ENCODE measurements around the gene E2F6.

Gene E2F6

GRCh38 chr2:11399438-11399762 is 66.6 kb downstream of the E2F6 start:
- no peak for DNase-seq (ENCODE audit: low read depth)
- no peak overlapping the region for H3K4me3 ChIP-seq (ENCODE audit: control insufficient read depth, low read depth, low read length)
- no peak for TF ChIP-seq CTCF (conservative IDR thresholded peaks at IDR 0.05; ENCODE audit: control insufficient read depth, insufficient read depth, low read depth, low read length)

GRCh38 chr2:11398750-11399437 is 67.1 kb downstream of the E2F6 start:
- no peak for DNase-seq (ENCODE audit: low read depth)
- no peak for TF ChIP-seq CTCF (conservative IDR thresholded peaks at IDR 0.05; ENCODE audit: control insufficient read depth, insufficient read depth, low read depth, low read length)
- H3K4me3 ChIP-seq (ENCODE audit: control insufficient read depth, low read depth, low read length), result no peak overlapping the region

GRCh38 chr2:11397513-11397912 is 68.4 kb downstream of the E2F6 start:
- no peak overlapping the region for H3K4me3 ChIP-seq (ENCODE audit: control insufficient read depth, low read depth, low read length)
- no peak for TF ChIP-seq CTCF (conservative IDR thresholded peaks at IDR 0.05; ENCODE audit: control insufficient read depth, insufficient read depth, low read depth, low read length)
- no peak for DNase-seq (ENCODE audit: low read depth)

- no peak for DNase-seq (ENCODE audit: low read depth)
- H3K4me3 ChIP-seq (ENCODE audit: control insufficient read depth, low read depth, low read length), result no peak overlapping the region
- no peak for TF ChIP-seq CTCF (conservative IDR thresholded peaks at IDR 0.05; ENCODE audit: control insufficient read depth, insufficient read depth, low read depth, low read length)
These were observed 69.2 kb downstream of the E2F6 start for GRCh38 chr2:11396467-11397445.

- H3K4me3 ChIP-seq (ENCODE audit: control insufficient read depth, low read depth, low read length), result no peak overlapping the region
- TF ChIP-seq CTCF (conservative IDR thresholded peaks at IDR 0.05; ENCODE audit: control insufficient read depth, insufficient read depth, low read depth, low read length), result no peak
- DNase-seq (ENCODE audit: low read depth), result no peak
These were observed 69.9 kb downstream of the E2F6 start for GRCh38 chr2:11396021-11396420.

- DNase-seq (ENCODE audit: low read depth), result no peak
- TF ChIP-seq CTCF (conservative IDR thresholded peaks at IDR 0.05; ENCODE audit: control insufficient read depth, insufficient read depth, low read depth, low read length), result no peak
- no peak overlapping the region for H3K4me3 ChIP-seq (ENCODE audit: control insufficient read depth, low read depth, low read length)
These were observed 70.6 kb downstream of the E2F6 start for GRCh38 chr2:11395389-11395788.

All from fibroblast of mammary gland (primary cell).